Measurements from ENCODE around the gene ACSS2. TPM values are rescaled to one million over a fixed set of nuclear protein-coding genes. Genes with fewer than 3 reads are reported as not detected.
"Not testable (repeated sequence)": the region's sequence is repeated elsewhere in the genome, so short reads cannot be mapped to it uniquely, and the experiment has no call there.

Gene ACSS2
- total RNA-seq, 1 donor from 2014 or later = 131 TPM

DNA sequence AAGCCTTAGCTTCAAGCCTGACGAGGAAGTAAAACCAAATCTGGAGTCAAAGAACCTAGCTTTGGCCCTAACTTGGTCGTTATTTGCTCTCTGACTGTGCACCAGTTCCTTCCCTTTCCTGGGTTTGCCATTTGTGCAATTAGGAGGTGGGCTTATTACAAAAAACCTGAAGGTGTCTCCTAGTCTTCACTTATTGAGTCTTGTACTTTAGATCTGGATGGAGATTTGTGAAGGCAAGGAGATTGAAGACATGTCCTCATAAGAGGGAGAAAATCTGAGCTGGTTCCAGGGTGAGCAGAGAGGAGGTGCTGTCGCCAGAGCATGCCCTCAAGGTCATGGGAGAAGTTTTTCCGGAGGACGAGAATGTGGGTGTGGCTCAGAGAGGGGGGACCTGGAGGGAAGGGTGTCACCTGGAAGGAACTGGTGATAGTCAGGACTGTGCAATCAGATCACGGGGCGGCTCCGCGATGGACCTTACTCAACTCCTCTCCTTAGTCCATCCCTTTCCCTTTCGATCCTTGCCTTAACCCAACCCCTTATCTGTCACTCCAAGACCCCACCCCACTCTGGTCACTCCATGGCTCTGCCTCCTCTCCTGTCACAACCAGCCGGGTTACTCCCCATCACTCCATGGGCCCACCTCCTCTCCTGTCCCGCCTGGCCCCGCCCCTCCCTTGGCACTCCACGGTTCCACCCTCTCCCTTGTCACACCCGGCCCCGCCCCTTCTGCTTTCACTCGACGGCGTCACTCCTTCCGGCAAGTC lies 588 bp upstream of the ACSS2 start:
- no peaks in the 10 kb centered on the region for H3K27me3 ChIP-seq (ENCODE audit: low read depth)
- peak; percentile 90 to 95 for ATAC-seq
- peak; percentile 20 for TF ChIP-seq CTCF (IDR thresholded peaks at IDR 0.05)
- H3K36me3 ChIP-seq = no peaks in the 10 kb centered on the region
- peak overlapping the region; percentile 79 for H3K27ac ChIP-seq
- DNase-seq = peak; percentile 100
- H3K4me1 ChIP-seq = peaks cover 56% of the 10 kb centered on the region
- peak overlapping the region; percentile 82 for H3K4me3 ChIP-seq
- no peaks in the 10 kb centered on the region for H3K9me3 ChIP-seq
- intact Hi-C loops (cut with DNase I) = no loop called here

DNA sequence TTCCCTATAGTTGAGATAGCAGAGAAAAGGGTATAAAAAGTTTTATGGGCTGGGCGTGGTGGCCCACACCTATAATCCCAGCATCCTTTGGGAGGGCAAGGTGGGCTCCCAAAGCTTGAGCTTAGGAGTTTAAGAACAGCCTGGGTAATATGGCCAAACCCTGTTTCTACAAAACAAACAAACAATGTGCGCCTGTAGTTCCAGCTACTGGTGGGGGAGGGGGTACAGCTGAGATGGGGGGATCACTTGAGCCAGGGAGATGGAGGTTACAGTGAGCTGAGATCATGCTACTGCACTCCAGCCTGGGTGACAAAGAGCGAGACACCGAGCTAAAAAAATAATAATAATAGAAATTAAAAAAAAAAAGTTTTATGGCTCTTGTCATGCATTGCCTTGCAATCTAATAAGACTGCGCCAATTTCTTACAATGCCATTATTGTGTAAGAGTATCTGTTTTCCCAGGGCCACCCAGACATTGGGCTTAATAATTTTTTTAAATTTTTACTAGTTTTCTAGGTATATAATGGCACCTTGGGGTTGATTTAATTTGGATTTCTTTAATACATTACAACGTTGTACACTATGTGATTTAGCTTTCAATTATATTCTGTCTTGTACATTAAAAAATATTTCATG lies 3.9 kb downstream of the ACSS2 start:
- Histone ChIP-seq H3K4me1 (peaks cover 26% of the 10 kb centered on the region), H3K4me3 (no peak overlapping the region), H3K27ac (no peak overlapping the region), H3K36me3 (peaks cover 27% of the 10 kb centered on the region), H3K9me3 (no peaks in the 10 kb centered on the region), H3K27me3 (ENCODE audit: low read depth) (no peaks in the 10 kb centered on the region)
- intact Hi-C loops (cut with DNase I) = no loop called here
- TF ChIP-seq CTCF (IDR thresholded peaks at IDR 0.05) = no peak
- DNase-seq (no peak), ATAC-seq (no peak)

DNA sequence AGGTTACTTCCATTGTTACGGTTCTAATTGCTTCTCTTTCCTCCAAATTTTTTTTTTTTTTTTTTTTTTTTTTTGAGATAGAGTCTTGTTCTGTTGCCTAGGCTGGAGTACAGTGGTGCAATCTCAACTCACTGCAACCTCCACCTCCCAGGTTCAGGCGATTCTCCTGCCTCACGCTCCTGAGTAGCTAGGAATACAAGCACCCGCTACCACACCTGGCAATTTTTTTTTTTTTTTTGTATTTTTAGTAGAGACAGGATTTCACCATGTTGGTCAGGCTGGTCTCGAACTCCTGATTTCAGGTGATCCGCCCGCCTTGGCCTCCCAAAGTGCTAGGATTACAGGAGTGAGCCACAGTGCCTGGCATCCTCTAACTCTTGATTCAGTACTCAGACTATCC lies 4.6 kb downstream of the ACSS2 start:
- Histone ChIP-seq H3K36me3 (peaks cover 32% of the 10 kb centered on the region), H3K4me1 (peaks cover 23% of the 10 kb centered on the region)
- DNase-seq; H3K9me3 ChIP-seq; intact Hi-C loops (cut with DNase I); H3K4me3 ChIP-seq; H3K27me3 ChIP-seq (ENCODE audit: low read depth); H3K27ac ChIP-seq; ATAC-seq: not testable (repeated sequence)

DNA sequence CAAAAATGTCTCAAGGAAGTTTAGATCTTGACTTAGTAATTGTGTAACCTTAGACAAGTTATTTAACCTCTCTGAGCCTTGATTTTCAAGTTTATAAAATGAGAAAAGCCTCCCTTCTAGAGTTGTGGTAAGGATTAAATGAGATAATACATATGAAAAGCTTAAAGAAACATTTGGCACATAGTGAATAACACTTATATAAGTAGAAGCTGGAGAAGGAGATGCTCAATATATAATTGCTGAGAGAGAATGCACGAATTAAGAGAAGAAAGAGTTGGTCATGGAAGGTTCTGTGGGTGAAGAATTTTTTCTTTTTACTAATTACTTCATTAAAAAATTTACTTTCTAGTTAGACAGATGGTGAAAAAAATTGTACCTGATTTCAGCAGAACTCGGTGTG lies 5.3 kb downstream of the ACSS2 start:
- intact Hi-C loops (cut with DNase I) = no loop called here
- peaks cover 32% of the 10 kb centered on the region for H3K36me3 ChIP-seq
- TF ChIP-seq CTCF (IDR thresholded peaks at IDR 0.05) = no peak
- H3K9me3 ChIP-seq = no peaks in the 10 kb centered on the region
- H3K4me3 ChIP-seq = no peak overlapping the region
- ATAC-seq = no peak
- H3K27me3 ChIP-seq (ENCODE audit: low read depth) = no peaks in the 10 kb centered on the region
- H3K27ac ChIP-seq = peak overlapping the region; percentile 21
- H3K4me1 ChIP-seq = peaks cover 30% of the 10 kb centered on the region
- DNase-seq = no peak

DNA sequence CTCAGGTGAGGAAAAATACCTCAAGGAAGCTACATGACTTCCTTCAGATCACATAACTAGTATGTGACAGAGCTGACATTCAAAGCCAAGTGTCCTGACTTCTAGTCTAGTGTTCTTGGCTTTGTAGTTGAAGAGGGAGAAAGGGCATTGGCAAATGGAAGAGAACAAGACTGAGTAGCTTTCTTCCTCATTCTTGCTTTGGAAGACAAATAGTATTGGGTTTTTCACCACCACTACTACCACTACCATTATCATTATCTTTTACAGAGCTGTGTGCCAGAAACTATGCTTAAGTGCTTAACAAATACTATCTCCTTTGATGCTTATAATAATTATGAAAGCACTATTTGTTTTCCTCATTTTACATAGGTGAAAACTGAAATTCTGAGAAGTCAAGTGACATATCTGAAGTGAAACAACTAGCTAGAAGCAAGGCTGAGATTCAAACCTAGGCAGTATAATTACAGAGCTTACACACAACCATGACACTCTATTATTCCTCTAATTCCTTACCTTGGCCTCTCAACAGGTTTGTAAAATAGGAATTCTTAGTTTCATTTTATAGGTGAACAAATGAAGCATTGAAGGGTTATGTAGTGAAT lies 6.8 kb downstream of the ACSS2 start:
- H3K27ac ChIP-seq = peak overlapping the region; percentile 28
- ATAC-seq = peak; percentile 76 to 80
- TF ChIP-seq CTCF (IDR thresholded peaks at IDR 0.05) = no peak

GRCh38 chr20:34883809-34884208 lies 7.4 kb downstream of the ACSS2 start:
- Histone ChIP-seq H3K27ac (no peak overlapping the region), H3K9me3 (no peaks in the 10 kb centered on the region), H3K4me1 (peaks cover 23% of the 10 kb centered on the region), H3K27me3 (ENCODE audit: low read depth) (no peaks in the 10 kb centered on the region), H3K4me3 (no peak overlapping the region), H3K36me3 (peaks cover 32% of the 10 kb centered on the region)
- ATAC-seq (no peak), DNase-seq (no peak)
- intact Hi-C loops (cut with DNase I) = no loop called here
- no peak for TF ChIP-seq CTCF (IDR thresholded peaks at IDR 0.05)

More for the DNA sequence above, 6.8 kb downstream of the ACSS2 start:
- intact Hi-C loops (cut with DNase I) = no loop called here
- Histone ChIP-seq H3K4me3 (no peak overlapping the region), H3K9me3 (no peaks in the 10 kb centered on the region), H3K36me3 (peaks cover 32% of the 10 kb centered on the region), H3K4me1 (peaks cover 28% of the 10 kb centered on the region), H3K27me3 (ENCODE audit: low read depth) (no peaks in the 10 kb centered on the region)
- DNase-seq = no peak
